A549 (cell line): ENCODE results near the gene LCN12. TPM values are rescaled to one million over a fixed set of nuclear protein-coding genes. Genes with fewer than 3 reads are reported as not detected.
A peak's percentile ranks its signal among the peaks of the same experiment; 100 is the strongest.

Experiments
- ATAC-seq, 2 experiments: fragments of 200-7000 bp in 1 of 2; fragments of >200 bp in 1 of 2; cut with Nextera tagmentation in 1 of 2; cut with Tn5 transposase in 1 of 2; 3 replicates each; pipeline versions ENCODE4 v1.8.0 to v1.9.1; 2018 to 2020; ENCODE audit warnings: mild to moderate bottlenecking in 1 of 2, moderate library complexity in 1 of 2
- CTCF ChIA-PET: fragments of 300-600 bp; sonication (Branson Sonifier 250); formaldehyde crosslinking; extraction: SDS; loops from one replicate; lab custom pipeline; 2021; ENCODE audit warnings: antibody characterized with exemption, inconsistent platforms; lab: Yijun Ruan, JAX
- POLR2A ChIA-PET: fragments of 350-600 bp; formaldehyde crosslinking; extraction: SDS; loops from one replicate; lab custom pipeline; 2021; ENCODE audit warnings: antibody characterized with exemption, inconsistent platforms; lab: Yijun Ruan, JAX
- DNase-seq, 2 experiments: peaks; one replicate each; pipeline versions ENCODE4 v3.0.0 to v3.0.0-alpha.2; 2011 to 2016; ENCODE audit warnings: low read depth in 1 of 2, low spot score in 1 of 2
- FAIRE-seq: peaks from 2 replicates; lab custom pipeline; 2011; peaks lifted over from hg19 to GRCh38; lab: Jason Lieb, UNC
- H3K27ac ChIP-seq, 2 experiments: fragments of >200 bp; sonication (Bioruptor Twin); formaldehyde crosslinking; 3 replicates each; pipeline ENCODE4 v1.5.1; 2016 to 2017
- H3K4me1 ChIP-seq: fragments of >200 bp; sonication (Bioruptor Twin); formaldehyde crosslinking; 3 replicates; pipeline ENCODE4 v1.6.1; 2016
- H3K4me2 ChIP-seq: fragments of >200 bp; sonication (Bioruptor Twin); formaldehyde crosslinking; 3 replicates; pipeline ENCODE4 v1.6.1; 2016
- H3K4me3 ChIP-seq: fragments of >200 bp; sonication (Bioruptor Twin); formaldehyde crosslinking; 3 replicates; pipeline ENCODE4 v1.5.1; 2016
- H3K9me3 ChIP-seq: fragments of >200 bp; sonication (Bioruptor Twin); formaldehyde crosslinking; 3 replicates; pipeline ENCODE4 v1.6.1; 2016
- ATOH8 ChIP-seq: fragments of 250-450 bp; sonication (Bioruptor Pico); IDR thresholded peaks from 2 replicates; pipeline ENCODE4 v1.5.0; 2020; ENCODE audit warnings: low read depth, mild to moderate bottlenecking, moderate library complexity
- BCL3 ChIP-seq: fragments of >200 bp; sonication (Bioruptor Twin); formaldehyde crosslinking; IDR thresholded peaks from 3 replicates; pipeline ENCODE4 v1.6.1; 2016
- CHD4 ChIP-seq: fragments of 200-600 bp; sonication (generic); IDR thresholded peaks from 2 replicates; pipeline ENCODE4 v1.6.1; 2016; ENCODE audit warnings: antibody characterized with exemption, mild to moderate bottlenecking, borderline replicate concordance
- CTCF ChIP-seq: fragments of >200 bp; sonication (Bioruptor Twin); formaldehyde crosslinking; IDR thresholded peaks from 3 replicates; pipeline ENCODE4 v1.5.1; 2016
- HOXB13 ChIP-seq: fragments of 250-450 bp; sonication (Bioruptor Pico); IDR thresholded peaks from 2 replicates; pipeline ENCODE4 v1.5.0; 2020; ENCODE audit warnings: low read depth, mild to moderate bottlenecking, moderate library complexity
- KDM1A ChIP-seq: fragments of 200-600 bp; sonication (generic); IDR thresholded peaks from 2 replicates; pipeline ENCODE4 v1.6.1; 2016; ENCODE audit warnings: low read depth, mild to moderate bottlenecking
- MAX ChIP-seq: IDR thresholded peaks from 2 replicates; pipeline ENCODE4 v1.6.1; 2012
- MYC ChIP-seq: IDR thresholded peaks from 2 replicates; pipeline ENCODE4 v1.6.1; 2012; ENCODE audit warnings: mild to moderate bottlenecking, inconsistent platforms, low read length, improper control_type of control experiment, borderline replicate concordance
- REST ChIP-seq: fragments of 200-600 bp; sonication (generic); IDR thresholded peaks from 2 replicates; pipeline ENCODE4 v1.6.1; 2016; ENCODE audit warnings: antibody characterized with exemption, mild to moderate bottlenecking, moderate library complexity
- RNF2 ChIP-seq: fragments of 200-600 bp; sonication (generic); IDR thresholded peaks from 2 replicates; pipeline ENCODE4 v1.6.1; 2016; ENCODE audit warnings: low read depth, mild to moderate bottlenecking, antibody characterized with exemption, moderate library complexity, borderline replicate concordance
- USF2 ChIP-seq: fragments of 450-650 bp; IDR thresholded peaks from 2 replicates; pipeline ENCODE4 v1.6.1; 2014; ENCODE audit warnings: antibody characterized with exemption
- WGBS: methylation state at CpG from one replicate; pipeline ENCODE4 v1.1.6; 2017; ENCODE audit errors: missing lambda C conversion rate; 5-methylcytosine and 5-hydroxymethylcytosine counted together
- polyA plus RNA-seq, 4 experiments: library from polyadenylated mRNA; depleted of rRNA in 3 of 4; stranded (reverse); fragments of >200 nt; fragmentation: RNase III in 1 of 4; extraction: RNeasy Plus Mini Kit Qiagen cat#74134 plus additional on column Dnase treatment in 1 of 4; gene quantifications; 2 replicates in 3 of 4; 3 replicates in 1 of 4; pipeline ENCODE4 v1.2.3, GENCODE V29; 2011 to 2017

The LCN12 gene
- polyA plus RNA-seq, 2 of the 4 experiments (the other 2 are of a cell fraction) = 0.74 to 3.0 TPM

- no peak for FAIRE-seq
- ChIA-PET POLR2A (no interaction called here), CTCF (interaction anchor here (1.1 to 1.5 kb wide), 5 partner anchors 10 to 38 kb away, joined by 3 to 5 read pairs (median 3); partner anchors contain the start of gene PAXX)
- WGBS = 69% methylated on average over 21 of the region's 23 CpGs
- Histone ChIP-seq H3K4me2 (no peak overlapping the region), H3K9me3 (no peaks in the 10 kb centered on the region), H3K4me1 (peaks cover 15% of the 10 kb centered on the region; the same call in 2 of the 3 replicates), H3K4me3 (no peak overlapping the region), H3K27ac (no peak overlapping the region; a peak in 1 of 6 replicates)
- TF ChIP-seq MAX (no peak), MYC (no peak), USF2 (0 out of 2 replicates have a peak, but pooled peaks have one; percentile 7), KDM1A (no peak)
- no peak for ATAC-seq
- DNase-seq = no peak
These were observed 13.9 kb downstream of the LCN12 start for GRCh38 chr9:136965771-136966484.

- no peak for DNase-seq
- Histone ChIP-seq H3K4me1 (peaks cover 15% of the 10 kb centered on the region; the same call in 2 of the 3 replicates), H3K9me3 (no peaks in the 10 kb centered on the region), H3K4me3 (no peak overlapping the region), H3K4me2 (no peak overlapping the region)
- CTCF ChIA-PET = interaction anchor here (1.6 to 2.7 kb wide), 3 partner anchors 21 to 66 kb away, joined by 8 to 10 read pairs (median 9); partner anchors contain the start of gene ABCA2
- TF ChIP-seq ATOH8 (no peak), BCL3 (no peak), KDM1A (no peak), RNF2 (no peak), CTCF (no peak), USF2 (no peak), HOXB13 (no peak), MAX (no peak), REST (no peak), CHD4 (no peak)
- TF ChIP-seq, all 56 proteins: peak for 0
- no peak for FAIRE-seq
- WGBS = 65% methylated on average over 7 of the region's 17 CpGs
- no peak overlapping the region; a peak in 1 of 6 replicates for H3K27ac ChIP-seq
- peak in 1 of 2 experiments; percentile 5; a peak in 2 of 6 replicates for ATAC-seq
- POLR2A ChIA-PET = no interaction called here
These were observed 16.5 kb downstream of the LCN12 start for GRCh38 chr9:136968333-136969127.
